ENCODE measurements around the gene RIPOR2.

Gene RIPOR2

DNA sequence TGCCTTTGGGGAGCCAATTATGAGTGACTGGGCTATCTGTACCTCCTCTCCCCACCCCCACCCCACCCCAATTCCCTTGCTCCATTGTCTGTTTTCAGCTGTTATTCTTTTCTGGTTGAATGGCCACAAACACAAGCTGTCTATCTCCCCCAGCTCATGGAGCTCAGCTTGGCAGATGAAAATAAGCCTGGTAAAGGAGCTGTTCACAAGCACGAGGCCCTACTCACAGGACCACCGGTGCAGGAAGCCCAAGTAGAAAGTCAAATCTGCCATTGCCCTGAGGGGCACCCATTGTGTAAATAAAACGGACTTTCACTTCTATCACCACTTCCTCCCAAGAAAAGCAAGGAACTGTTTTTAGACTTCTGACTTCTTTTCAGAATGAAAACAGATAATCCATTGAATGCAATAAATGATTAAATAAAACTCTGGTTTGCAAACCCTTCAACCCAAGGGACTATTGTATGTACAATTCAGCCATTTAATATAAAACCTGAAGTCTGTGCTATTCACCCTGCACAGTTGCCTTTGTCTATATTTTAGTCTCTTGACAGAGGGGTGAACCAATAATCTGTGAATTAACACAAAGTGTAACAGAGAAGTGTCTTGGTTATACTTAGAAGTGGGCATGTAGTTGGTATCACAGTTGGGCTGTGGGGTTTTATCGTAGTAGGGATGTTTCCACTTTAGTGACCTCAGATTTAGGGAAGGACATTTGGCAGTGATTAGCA lies 27.7 kb downstream of the RIPOR2 start:
- Histone ChIP-seq H2AFZ (ENCODE audit: low read depth, low read length) (no peak overlapping the region), H4K20me1 (ENCODE audit: insufficient read depth, low read length) (peaks cover 100% of the 10 kb centered on the region), H3K27ac (ENCODE audit: low read length) (peak overlapping the region; percentile 25), H3K9me3 (ENCODE audit: insufficient read depth, low read length) (no peaks in the 10 kb centered on the region), H3K36me3 (replicated peaks; ENCODE audit: low read depth, low read length) (peaks cover 44% of the 10 kb centered on the region), H3K4me3 (ENCODE audit: low read length) (no peak overlapping the region; the same call in 1 of the 2 replicates), H3K4me1 (ENCODE audit: low read length) (peaks cover 57% of the 10 kb centered on the region), H3K9ac (ENCODE audit: low read length) (no peak overlapping the region), H3K79me2 (ENCODE audit: low read length) (peaks cover 99% of the 10 kb centered on the region), H3K4me2 (ENCODE audit: low read length) (peak overlapping the region; percentile 68), H3K27me3 (ENCODE audit: low read depth, low read length) (no peaks in the 10 kb centered on the region)
- TF ChIP-seq, protein P1, sequence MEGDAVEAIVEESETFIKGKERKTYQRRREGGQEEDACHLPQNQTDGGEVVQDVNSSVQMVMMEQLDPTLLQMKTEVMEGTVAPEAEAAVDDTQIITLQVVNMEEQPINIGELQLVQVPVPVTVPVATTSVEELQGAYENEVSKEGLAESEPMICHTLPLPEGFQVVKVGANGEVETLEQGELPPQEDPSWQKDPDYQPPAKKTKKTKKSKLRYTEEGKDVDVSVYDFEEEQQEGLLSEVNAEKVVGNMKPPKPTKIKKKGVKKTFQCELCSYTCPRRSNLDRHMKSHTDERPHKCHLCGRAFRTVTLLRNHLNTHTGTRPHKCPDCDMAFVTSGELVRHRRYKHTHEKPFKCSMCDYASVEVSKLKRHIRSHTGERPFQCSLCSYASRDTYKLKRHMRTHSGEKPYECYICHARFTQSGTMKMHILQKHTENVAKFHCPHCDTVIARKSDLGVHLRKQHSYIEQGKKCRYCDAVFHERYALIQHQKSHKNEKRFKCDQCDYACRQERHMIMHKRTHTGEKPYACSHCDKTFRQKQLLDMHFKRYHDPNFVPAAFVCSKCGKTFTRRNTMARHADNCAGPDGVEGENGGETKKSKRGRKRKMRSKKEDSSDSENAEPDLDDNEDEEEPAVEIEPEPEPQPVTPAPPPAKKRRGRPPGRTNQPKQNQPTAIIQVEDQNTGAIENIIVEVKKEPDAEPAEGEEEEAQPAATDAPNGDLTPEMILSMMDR (IDR thresholded peaks at IDR 0.05; ENCODE audit: low read depth, low read length), result no peak
- no peak for TF ChIP-seq EZH2phosphoT487 (IDR thresholded peaks at IDR 0.05; ENCODE audit: low read depth)

- no peak overlapping the region for H3K4me3 ChIP-seq (ENCODE audit: low read length)
- H4K20me1 ChIP-seq (ENCODE audit: insufficient read depth, low read length), result peaks cover 98% of the 10 kb centered on the region
- H3K36me3 ChIP-seq (replicated peaks; ENCODE audit: low read depth, low read length), result peaks cover 54% of the 10 kb centered on the region
- no peak overlapping the region for H3K9ac ChIP-seq (ENCODE audit: low read length)
- H3K4me2 ChIP-seq (ENCODE audit: low read length), result no peak overlapping the region
- TF ChIP-seq, protein P1 (IDR thresholded peaks at IDR 0.05; ENCODE audit: low read depth, low read length), result no peak
- no peak for TF ChIP-seq EZH2phosphoT487 (IDR thresholded peaks at IDR 0.05; ENCODE audit: low read depth)
- peaks cover 40% of the 10 kb centered on the region for H3K4me1 ChIP-seq (ENCODE audit: low read length)
- H3K27ac ChIP-seq (ENCODE audit: low read length), result no peak overlapping the region
- H3K27me3 ChIP-seq (ENCODE audit: low read depth, low read length), result no peaks in the 10 kb centered on the region
- H3K9me3 ChIP-seq (ENCODE audit: insufficient read depth, low read length), result no peaks in the 10 kb centered on the region
- peaks cover 96% of the 10 kb centered on the region for H3K79me2 ChIP-seq (ENCODE audit: low read length)
- H2AFZ ChIP-seq (ENCODE audit: low read depth, low read length), result no peak overlapping the region
Measured at GRCh38 chr6:24906314-24906713, 29.4 kb downstream of the RIPOR2 start.

- Histone ChIP-seq H3K36me3 (replicated peaks; ENCODE audit: low read depth, low read length) (peaks cover 54% of the 10 kb centered on the region), H3K4me2 (ENCODE audit: low read length) (no peak overlapping the region), H3K4me1 (ENCODE audit: low read length) (peaks cover 31% of the 10 kb centered on the region), H3K9ac (ENCODE audit: low read length) (no peak overlapping the region), H2AFZ (ENCODE audit: low read depth, low read length) (no peak overlapping the region), H3K27me3 (ENCODE audit: low read depth, low read length) (no peaks in the 10 kb centered on the region), H3K27ac (ENCODE audit: low read length) (no peak overlapping the region), H3K4me3 (ENCODE audit: low read length) (no peak overlapping the region), H3K79me2 (ENCODE audit: low read length) (peaks cover 96% of the 10 kb centered on the region), H3K9me3 (ENCODE audit: insufficient read depth, low read length) (no peaks in the 10 kb centered on the region), H4K20me1 (ENCODE audit: insufficient read depth, low read length) (peaks cover 98% of the 10 kb centered on the region)
- TF ChIP-seq, protein P1 (IDR thresholded peaks at IDR 0.05; ENCODE audit: low read depth, low read length), result no peak
- TF ChIP-seq EZH2phosphoT487 (IDR thresholded peaks at IDR 0.05; ENCODE audit: low read depth), result no peak
Measured at GRCh38 chr6:24905483-24905882, 30.3 kb downstream of the RIPOR2 start.

DNA sequence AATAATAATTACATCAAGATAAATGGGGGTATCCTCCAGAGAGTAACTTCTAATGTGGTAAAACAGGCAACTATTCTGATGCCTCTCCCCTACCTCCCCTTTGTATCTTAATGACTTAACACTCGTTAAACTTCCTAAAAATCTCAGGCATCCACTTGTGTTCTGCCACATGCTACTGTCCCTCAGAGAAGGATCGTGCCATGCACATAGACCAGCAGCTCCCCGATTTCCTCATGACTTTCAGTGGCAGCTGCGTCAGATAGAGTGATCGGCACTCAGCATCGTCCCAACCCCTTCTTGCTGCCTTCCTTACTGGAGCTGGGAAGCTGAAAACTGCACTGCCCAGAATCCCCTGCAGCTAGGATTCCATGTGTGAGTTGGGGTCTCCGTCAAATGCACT lies 32.1 kb downstream of the RIPOR2 start:
- no peak overlapping the region for H3K27ac ChIP-seq (ENCODE audit: low read length)
- peaks cover 13% of the 10 kb centered on the region for H3K4me1 ChIP-seq (ENCODE audit: low read length)
- peaks cover 52% of the 10 kb centered on the region for H3K36me3 ChIP-seq (replicated peaks; ENCODE audit: low read depth, low read length)
- H2AFZ ChIP-seq (ENCODE audit: low read depth, low read length), result no peak overlapping the region
- H3K9ac ChIP-seq (ENCODE audit: low read length), result no peak overlapping the region
- TF ChIP-seq EZH2phosphoT487 (IDR thresholded peaks at IDR 0.05; ENCODE audit: low read depth), result no peak
- TF ChIP-seq, protein P1 (IDR thresholded peaks at IDR 0.05; ENCODE audit: low read depth, low read length), result no peak
- H3K27me3 ChIP-seq (ENCODE audit: low read depth, low read length), result no peaks in the 10 kb centered on the region
- no peak overlapping the region for H3K4me2 ChIP-seq (ENCODE audit: low read length)
- H3K4me3 ChIP-seq (ENCODE audit: low read length), result no peak overlapping the region
- no peaks in the 10 kb centered on the region for H3K9me3 ChIP-seq (ENCODE audit: insufficient read depth, low read length)
- peaks cover 96% of the 10 kb centered on the region for H4K20me1 ChIP-seq (ENCODE audit: insufficient read depth, low read length)
- H3K79me2 ChIP-seq (ENCODE audit: low read length), result peaks cover 95% of the 10 kb centered on the region

Data from OCI-LY3 (cell line).